IMR-90 (cell line): ENCODE data around the gene XPC.

ENCODE experiments used
- CEBPB ChIP-seq: IDR thresholded peaks from 2 replicates; pipeline ENCODE4 v1.6.1; 2012; ENCODE audit warnings: low read depth, low read length, improper control_type of control experiment
- CTCF ChIP-seq: conservative IDR thresholded peaks from 2 replicates; pipeline ENCODE4 v1.5.1; 2012; ENCODE audit warnings: mild to moderate bottlenecking, low read depth, low read length, improper control_type of control experiment
- ELK1 ChIP-seq: fragments of 150-350 bp; IDR thresholded peaks from 2 replicates; pipeline ENCODE4 v1.6.1; 2016; ENCODE audit warnings: low read depth, mild to moderate bottlenecking, low read length, moderate library complexity, borderline replicate concordance
- FOS ChIP-seq: fragments of 150-350 bp; IDR thresholded peaks from 2 replicates; pipeline ENCODE4 v1.6.1; 2016; ENCODE audit warnings: low read depth, low read length
- MAFK ChIP-seq: IDR thresholded peaks from 2 replicates; pipeline ENCODE4 v1.6.1; 2012; ENCODE audit warnings: low read depth, low read length, improper control_type of control experiment
- MAZ ChIP-seq: IDR thresholded peaks from 2 replicates; pipeline ENCODE4 v1.6.1; 2012; ENCODE audit warnings: low read depth, mild to moderate bottlenecking, low read length, improper control_type of control experiment, moderate library complexity, borderline replicate concordance
- MXI1 ChIP-seq: IDR thresholded peaks from 2 replicates; pipeline ENCODE4 v1.6.1; 2012; ENCODE audit warnings: low read depth, mild to moderate bottlenecking, low read length, moderate library complexity, borderline replicate concordance
- POLR2A ChIP-seq: IDR thresholded peaks from 2 replicates; pipeline ENCODE4 v1.6.1; 2012; ENCODE audit warnings: mild to moderate bottlenecking, low read depth, low read length
- RAD21 ChIP-seq: IDR thresholded peaks from 2 replicates; pipeline ENCODE4 v1.6.1; 2012; ENCODE audit warnings: low read length, improper control_type of control experiment
- RCOR1 ChIP-seq: IDR thresholded peaks from 2 replicates; pipeline ENCODE4 v1.6.1; 2012; ENCODE audit warnings: mild to moderate bottlenecking, low read length, improper control_type of control experiment; ENCODE audit not compliant: insufficient replicate concordance
- RFX5 ChIP-seq: IDR thresholded peaks from 2 replicates; pipeline ENCODE4 v1.8.0; 2012; ENCODE audit warnings: low read depth, mild to moderate bottlenecking, low read length, moderate library complexity
- SMC3 ChIP-seq: fragments of 150-350 bp; IDR thresholded peaks from 2 replicates; pipeline ENCODE4 v1.6.1; 2016; ENCODE audit warnings: low read depth, mild to moderate bottlenecking, antibody characterized with exemption, low read length, moderate library complexity
- USF2 ChIP-seq: fragments of 150-350 bp; IDR thresholded peaks from 2 replicates; pipeline ENCODE4 v1.6.1; 2017; ENCODE audit warnings: mild to moderate bottlenecking, antibody characterized with exemption, low read length, low read depth

GRCh38 chr3:14194865-14195264 lies 16.5 kb upstream of the XPC start:
- TF ChIP-seq CTCF (no peak), MAFK (no peak), USF2 (no peak), POLR2A (no peak), CEBPB (no peak), SMC3 (no peak), RCOR1 (no peak), MAZ (no peak), ELK1 (no peak), RAD21 (no peak), FOS (no peak), RFX5 (no peak), MXI1 (no peak)
